SK-N-SH treated with all-trans-retinoic acid at 6 μM for 48 hours (cell line): Measurements from ENCODE around the gene CNGA4.

Experiments used
- ATAC-seq: fragments of 200-7000 bp; cut with Tn5 transposase; 3 replicates; pipeline ENCODE4 v1.9.1; 2020; ENCODE audit warnings: mild to moderate bottlenecking, moderate library complexity
- ARNTL ChIP-seq: fragments of 450-650 bp; formaldehyde crosslinking; IDR thresholded peaks from 2 replicates; pipeline ENCODE4 v1.5.0; 2020; ENCODE audit warnings: low read depth, mild to moderate bottlenecking, moderate library complexity, borderline replicate concordance
- BACH2 ChIP-seq: fragments of 250-450 bp; sonication (Bioruptor Pico); IDR thresholded peaks from 2 replicates; pipeline ENCODE4 v1.9.0; 2021; ENCODE audit warnings: mild to moderate bottlenecking, borderline replicate concordance
- CREB5 ChIP-seq: fragments of 250-450 bp; sonication (Bioruptor Pico); IDR thresholded peaks from 2 replicates; pipeline ENCODE4 v1.5.1; 2020; ENCODE audit warnings: low read depth, mild to moderate bottlenecking, moderate library complexity
- CSDC2 ChIP-seq: fragments of 250-450 bp; sonication (Bioruptor Pico); IDR thresholded peaks from 2 replicates; pipeline ENCODE4 v1.5.0; 2020; ENCODE audit warnings: mild to moderate bottlenecking, moderate library complexity
- ESRRG ChIP-seq: fragments of 250-450 bp; sonication (Bioruptor Pico); IDR thresholded peaks from 2 replicates; pipeline ENCODE4 v1.6.1; 2021; ENCODE audit warnings: mild to moderate bottlenecking
- GLIS3 ChIP-seq: fragments of 250-450 bp; sonication (Bioruptor Pico); IDR thresholded peaks from 2 replicates; pipeline ENCODE4 v1.5.0; 2020; ENCODE audit warnings: mild to moderate bottlenecking, moderate library complexity
- ISL1 ChIP-seq: fragments of 250-450 bp; sonication (Bioruptor Pico); IDR thresholded peaks from 2 replicates; pipeline ENCODE4 v2.1.2; 2022; ENCODE audit warnings: mild to moderate bottlenecking, moderate library complexity
- OSR1 ChIP-seq: fragments of 250-450 bp; sonication (Bioruptor Pico); IDR thresholded peaks from 2 replicates; pipeline ENCODE4 v1.8.0; 2022; ENCODE audit warnings: moderate library complexity, mild to moderate bottlenecking, inconsistent platforms
- RARB ChIP-seq: fragments of 250-450 bp; sonication (Bioruptor Pico); IDR thresholded peaks from 2 replicates; pipeline ENCODE4 v1.8.0; 2021; ENCODE audit warnings: mild to moderate bottlenecking, moderate library complexity
- SNAI2 ChIP-seq: fragments of 250-450 bp; sonication (Bioruptor Pico); IDR thresholded peaks from 2 replicates; pipeline ENCODE4 v1.5.0; 2020; ENCODE audit warnings: mild to moderate bottlenecking, moderate library complexity
- TOX ChIP-seq: fragments of 250-450 bp; sonication (Bioruptor Pico); IDR thresholded peaks from 2 replicates; pipeline ENCODE4 v1.8.0; 2021; ENCODE audit warnings: mild to moderate bottlenecking, moderate library complexity, borderline replicate concordance
- TSHZ2 ChIP-seq: fragments of 250-450 bp; sonication (Bioruptor Pico); IDR thresholded peaks from 2 replicates; pipeline ENCODE4 v1.5.0; 2020; ENCODE audit warnings: mild to moderate bottlenecking, moderate library complexity
- ZFP30 ChIP-seq: fragments of 450-650 bp; formaldehyde crosslinking; IDR thresholded peaks from 2 replicates; pipeline ENCODE4 v1.5.0; 2022; ENCODE audit warnings: mild to moderate bottlenecking, moderate library complexity
- ZNF565 ChIP-seq: fragments of 450-650 bp; formaldehyde crosslinking; conservative IDR thresholded peaks from 2 replicates; pipeline ENCODE4 v1.5.0; 2020; ENCODE audit warnings: low read depth, mild to moderate bottlenecking, moderate library complexity
- ZNF70 ChIP-seq: fragments of 450-650 bp; formaldehyde crosslinking; IDR thresholded peaks from 2 replicates; pipeline ENCODE4 v1.5.0; 2020; ENCODE audit warnings: mild to moderate bottlenecking, moderate library complexity
- ZNF8 ChIP-seq: fragments of 450-650 bp; formaldehyde crosslinking; IDR thresholded peaks from 2 replicates; pipeline ENCODE4 v1.5.0; 2020; ENCODE audit warnings: mild to moderate bottlenecking, moderate library complexity
- TF ChIP-seq, protein P1 (sequence below): fragments of 250-450 bp; sonication (Bioruptor Pico); IDR thresholded peaks from 2 replicates; pipeline ENCODE4 v1.8.0; 2020; ENCODE audit warnings: mild to moderate bottlenecking, moderate library complexity, borderline replicate concordance
- TF ChIP-seq, protein P2 (sequence below): fragments of 250-450 bp; sonication (Bioruptor Pico); IDR thresholded peaks from 2 replicates; pipeline ENCODE4 v1.8.0; 2021; ENCODE audit warnings: low read depth, mild to moderate bottlenecking, moderate library complexity, borderline replicate concordance
- TF ChIP-seq, protein P3 (sequence below): fragments of 250-450 bp; sonication (Bioruptor Pico); IDR thresholded peaks from 2 replicates; pipeline ENCODE4 v1.5.1; 2021; ENCODE audit warnings: mild to moderate bottlenecking, moderate library complexity

Gene CNGA4

GRCh38 chr11:6197466-6198200 is 41.3 kb upstream of the CNGA4 start:
- ATAC-seq, result no peak
- TF ChIP-seq, protein P1, sequence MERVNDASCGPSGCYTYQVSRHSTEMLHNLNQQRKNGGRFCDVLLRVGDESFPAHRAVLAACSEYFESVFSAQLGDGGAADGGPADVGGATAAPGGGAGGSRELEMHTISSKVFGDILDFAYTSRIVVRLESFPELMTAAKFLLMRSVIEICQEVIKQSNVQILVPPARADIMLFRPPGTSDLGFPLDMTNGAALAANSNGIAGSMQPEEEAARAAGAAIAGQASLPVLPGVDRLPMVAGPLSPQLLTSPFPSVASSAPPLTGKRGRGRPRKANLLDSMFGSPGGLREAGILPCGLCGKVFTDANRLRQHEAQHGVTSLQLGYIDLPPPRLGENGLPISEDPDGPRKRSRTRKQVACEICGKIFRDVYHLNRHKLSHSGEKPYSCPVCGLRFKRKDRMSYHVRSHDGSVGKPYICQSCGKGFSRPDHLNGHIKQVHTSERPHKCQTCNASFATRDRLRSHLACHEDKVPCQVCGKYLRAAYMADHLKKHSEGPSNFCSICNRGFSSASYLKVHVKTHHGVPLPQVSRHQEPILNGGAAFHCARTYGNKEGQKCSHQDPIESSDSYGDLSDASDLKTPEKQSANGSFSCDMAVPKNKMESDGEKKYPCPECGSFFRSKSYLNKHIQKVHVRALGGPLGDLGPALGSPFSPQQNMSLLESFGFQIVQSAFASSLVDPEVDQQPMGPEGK (CRISPR knock-in tag), result no peak
- TF ChIP-seq RARB (CRISPR knock-in tag) (no peak), GLIS3 (CRISPR knock-in tag) (no peak), CSDC2 (CRISPR knock-in tag) (no peak), OSR1 (no peak)

DNA sequence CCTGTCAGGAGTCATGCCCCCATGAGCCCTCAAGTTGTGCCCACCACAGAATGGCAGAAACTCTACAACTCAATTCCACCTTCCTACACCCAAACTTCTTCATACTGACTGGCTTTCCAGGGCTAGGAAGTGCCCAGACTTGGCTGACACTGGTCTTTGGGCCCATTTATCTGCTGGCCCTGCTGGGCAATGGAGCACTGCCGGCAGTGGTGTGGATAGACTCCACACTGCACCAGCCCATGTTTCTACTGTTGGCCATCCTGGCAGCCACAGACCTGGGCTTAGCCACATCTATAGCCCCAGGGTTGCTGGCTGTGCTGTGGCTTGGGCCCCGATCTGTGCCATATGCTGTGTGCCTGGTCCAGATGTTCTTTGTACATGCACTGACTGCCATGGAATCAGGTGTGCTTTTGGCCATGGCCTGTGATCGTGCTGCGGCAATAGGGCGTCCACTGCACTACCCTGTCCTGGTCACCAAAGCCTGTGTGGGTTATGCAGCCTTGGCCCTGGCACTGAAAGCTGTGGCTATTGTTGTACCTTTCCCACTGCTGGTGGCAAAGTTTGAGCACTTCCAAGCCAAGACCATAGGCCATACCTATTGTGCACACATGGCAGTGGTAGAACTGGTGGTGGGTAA is 39.6 kb upstream of the CNGA4 start, which contains the start of gene OR52W1:
Gene OR52W1 (plus strand): TSS at position 51 of the 637 bp plus-strand sequence. CDS start 0 bp downstream, at position 51.
- no peak for ATAC-seq
- TF ChIP-seq ISL1 (CRISPR knock-in tag) (no peak), CREB5 (CRISPR knock-in tag) (no peak), ZNF8 (CRISPR knock-in tag) (no peak)

- TF ChIP-seq ISL1 (CRISPR knock-in tag) (no peak), ARNTL (no peak), CREB5 (CRISPR knock-in tag) (no peak), TSHZ2 (CRISPR knock-in tag) (no peak), ZFP30 (CRISPR knock-in tag) (no peak), GLIS3 (CRISPR knock-in tag) (no peak), OSR1 (no peak), ZNF565 (CRISPR knock-in tag) (no peak), ZNF70 (CRISPR knock-in tag) (no peak), ZNF8 (CRISPR knock-in tag) (no peak), SNAI2 (no peak), ESRRG (CRISPR knock-in tag) (no peak), TOX (CRISPR knock-in tag) (no peak), CSDC2 (CRISPR knock-in tag) (no peak), RARB (CRISPR knock-in tag) (no peak), BACH2 (CRISPR knock-in tag) (no peak)
- TF ChIP-seq, protein P2, sequence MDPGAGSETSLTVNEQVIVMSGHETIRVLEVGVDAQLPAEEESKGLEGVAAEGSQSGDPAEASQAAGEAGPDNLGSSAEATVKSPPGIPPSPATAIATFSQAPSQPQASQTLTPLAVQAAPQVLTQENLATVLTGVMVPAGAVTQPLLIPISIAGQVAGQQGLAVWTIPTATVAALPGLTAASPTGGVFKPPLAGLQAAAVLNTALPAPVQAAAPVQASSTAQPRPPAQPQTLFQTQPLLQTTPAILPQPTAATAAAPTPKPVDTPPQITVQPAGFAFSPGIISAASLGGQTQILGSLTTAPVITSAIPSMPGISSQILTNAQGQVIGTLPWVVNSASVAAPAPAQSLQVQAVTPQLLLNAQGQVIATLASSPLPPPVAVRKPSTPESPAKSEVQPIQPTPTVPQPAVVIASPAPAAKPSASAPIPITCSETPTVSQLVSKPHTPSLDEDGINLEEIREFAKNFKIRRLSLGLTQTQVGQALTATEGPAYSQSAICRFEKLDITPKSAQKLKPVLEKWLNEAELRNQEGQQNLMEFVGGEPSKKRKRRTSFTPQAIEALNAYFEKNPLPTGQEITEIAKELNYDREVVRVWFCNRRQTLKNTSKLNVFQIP (CRISPR knock-in tag), result no peak
- TF ChIP-seq, protein P3, sequence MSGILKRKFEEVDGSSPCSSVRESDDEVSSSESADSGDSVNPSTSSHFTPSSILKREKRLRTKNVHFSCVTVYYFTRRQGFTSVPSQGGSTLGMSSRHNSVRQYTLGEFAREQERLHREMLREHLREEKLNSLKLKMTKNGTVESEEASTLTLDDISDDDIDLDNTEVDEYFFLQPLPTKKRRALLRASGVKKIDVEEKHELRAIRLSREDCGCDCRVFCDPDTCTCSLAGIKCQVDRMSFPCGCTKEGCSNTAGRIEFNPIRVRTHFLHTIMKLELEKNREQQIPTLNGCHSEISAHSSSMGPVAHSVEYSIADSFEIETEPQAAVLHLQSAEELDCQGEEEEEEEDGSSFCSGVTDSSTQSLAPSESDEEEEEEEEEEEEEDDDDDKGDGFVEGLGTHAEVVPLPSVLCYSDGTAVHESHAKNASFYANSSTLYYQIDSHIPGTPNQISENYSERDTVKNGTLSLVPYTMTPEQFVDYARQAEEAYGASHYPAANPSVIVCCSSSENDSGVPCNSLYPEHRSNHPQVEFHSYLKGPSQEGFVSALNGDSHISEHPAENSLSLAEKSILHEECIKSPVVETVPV (CRISPR knock-in tag), result no peak
- ATAC-seq, result no peak
Observed at GRCh38 chr11:6200975-6201374, 37.9 kb upstream of the CNGA4 start.
